ENCODE results near the gene RFX7.

GRCh38 chr15:56228352-56228751, 15.3 kb downstream of the RFX7 start:
- TF ChIP-seq, protein P1, sequence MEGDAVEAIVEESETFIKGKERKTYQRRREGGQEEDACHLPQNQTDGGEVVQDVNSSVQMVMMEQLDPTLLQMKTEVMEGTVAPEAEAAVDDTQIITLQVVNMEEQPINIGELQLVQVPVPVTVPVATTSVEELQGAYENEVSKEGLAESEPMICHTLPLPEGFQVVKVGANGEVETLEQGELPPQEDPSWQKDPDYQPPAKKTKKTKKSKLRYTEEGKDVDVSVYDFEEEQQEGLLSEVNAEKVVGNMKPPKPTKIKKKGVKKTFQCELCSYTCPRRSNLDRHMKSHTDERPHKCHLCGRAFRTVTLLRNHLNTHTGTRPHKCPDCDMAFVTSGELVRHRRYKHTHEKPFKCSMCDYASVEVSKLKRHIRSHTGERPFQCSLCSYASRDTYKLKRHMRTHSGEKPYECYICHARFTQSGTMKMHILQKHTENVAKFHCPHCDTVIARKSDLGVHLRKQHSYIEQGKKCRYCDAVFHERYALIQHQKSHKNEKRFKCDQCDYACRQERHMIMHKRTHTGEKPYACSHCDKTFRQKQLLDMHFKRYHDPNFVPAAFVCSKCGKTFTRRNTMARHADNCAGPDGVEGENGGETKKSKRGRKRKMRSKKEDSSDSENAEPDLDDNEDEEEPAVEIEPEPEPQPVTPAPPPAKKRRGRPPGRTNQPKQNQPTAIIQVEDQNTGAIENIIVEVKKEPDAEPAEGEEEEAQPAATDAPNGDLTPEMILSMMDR (conservative IDR thresholded peaks at IDR 0.05; ENCODE audit: low read depth, low read length): no peak
- TF ChIP-seq EZH2 (IDR thresholded peaks at IDR 0.05; ENCODE audit: borderline replicate concordance, low read depth, low read length, poor library complexity, severe bottlenecking): no peak
